Measurements from ENCODE around the gene G6PC3. TPM values are rescaled to one million over a fixed set of nuclear protein-coding genes. Genes with fewer than 3 reads are reported as not detected.

G6PC3 gene
- total and polyA plus RNA-seq, 10 of the 15 experiments (the other 5 are each of a cell fraction or from before 2014, with no cell fraction given) = 13.0 to 93.7 (median 43.0) TPM

DNA sequence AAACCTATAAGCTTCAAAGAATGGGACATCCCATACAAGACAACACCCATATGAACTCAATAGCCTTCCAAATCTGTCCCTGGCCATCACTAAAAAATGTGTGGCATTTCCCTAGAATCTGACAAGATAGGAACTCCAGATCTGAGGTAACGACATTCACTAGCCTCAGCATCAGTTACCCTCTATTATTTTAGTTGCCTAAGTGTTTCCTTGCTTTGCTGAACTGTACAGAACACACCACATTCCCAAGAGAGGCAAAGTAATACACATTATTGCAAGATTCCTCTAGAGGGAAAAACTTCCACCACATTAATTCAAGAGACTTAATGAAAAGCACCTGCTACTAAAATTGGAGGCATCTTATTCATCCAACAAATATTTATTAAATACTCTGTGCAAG lies 9.1 kb upstream of the G6PC3 start:
- no peaks in the 10 kb centered on the region for H3K4me1 ChIP-seq (ENCODE audit: control insufficient read depth, insufficient read depth, low read length)
- H4K20me1 ChIP-seq (ENCODE audit: control insufficient read depth, insufficient read depth) = no peaks in the 10 kb centered on the region
- H3K9me3 ChIP-seq (replicated peaks; ENCODE audit: control insufficient read depth, insufficient read depth, low read length) = no peaks in the 10 kb centered on the region
- H3K27me3 ChIP-seq (replicated peaks in 1 of 2; ENCODE audit: control insufficient read depth in 2 of 2, insufficient read depth in 2 of 2, low read length in 1 of 2) = no peaks in the 10 kb centered on the region
- ChIA-PET SMC1A (ENCODE audit: uncharacterized antibody, unreplicated experiment) (no interaction called here), RAD21 (ENCODE audit: unreplicated experiment) (interaction anchor here (0.6 kb wide), 1 partner anchor 81 kb away, joined by 3 read pairs; no protein-coding TSS in a partner anchor), POLR2A (interaction anchor here (0.6 kb wide), 4 partner anchors 20 to 1066 kb away, joined by 3 to 5 read pairs (median 4); no protein-coding TSS in a partner anchor), CTCF (interaction anchor here (1.6 to 2.5 kb wide), 4 partner anchors 18 to 152 kb away, joined by 4 to 6 read pairs (median 6); no protein-coding TSS in a partner anchor)
- no peak overlapping the region for H3K27ac ChIP-seq (ENCODE audit: control insufficient read depth, insufficient read depth)
- H3K4me2 ChIP-seq (ENCODE audit: control insufficient read depth, insufficient read depth) = no peak overlapping the region
- intact Hi-C loops (cut with micrococcal nuclease; ENCODE audit: unreplicated experiment) (no loop called here), in situ Hi-C loops (cut with MboI) (no loop called here)
- no peak for ATAC-seq
- no peak overlapping the region for H2AFZ ChIP-seq (ENCODE audit: control insufficient read depth, low read depth, low read length)
- peaks cover 60% of the 10 kb centered on the region for H3K79me2 ChIP-seq (ENCODE audit: control insufficient read depth, insufficient read depth, low read length)
- peaks cover 8 to 20% of the 10 kb centered on the region in 2 experiments for H3K36me3 ChIP-seq (ENCODE audit: control insufficient read depth in 2 of 2, insufficient read depth in 2 of 2, low read length in 1 of 2)
- TF ChIP-seq NR2C1 (IDR thresholded peaks at IDR 0.05) (no peak), POLR2AphosphoS2 (IDR thresholded peaks at IDR 0.05; ENCODE audit: low read depth, low read length) (no peak)
- 100% methylated on average over 1 of the region's 1 CpG for WGBS (ENCODE audit: insufficient coverage, insufficient replicate concordance, low lambda C conversion rate, missing lambda C conversion rate)
- BruUV-seq (replicated peaks) = no TSS peak
- H3K9ac ChIP-seq (ENCODE audit: control insufficient read depth, insufficient read depth, low read length) = no peak overlapping the region
- no peak for DNase-seq (ENCODE audit: low read depth, low spot score)
- no peak overlapping the region for H3K4me3 ChIP-seq
- FAIRE-seq = no peak

DNA sequence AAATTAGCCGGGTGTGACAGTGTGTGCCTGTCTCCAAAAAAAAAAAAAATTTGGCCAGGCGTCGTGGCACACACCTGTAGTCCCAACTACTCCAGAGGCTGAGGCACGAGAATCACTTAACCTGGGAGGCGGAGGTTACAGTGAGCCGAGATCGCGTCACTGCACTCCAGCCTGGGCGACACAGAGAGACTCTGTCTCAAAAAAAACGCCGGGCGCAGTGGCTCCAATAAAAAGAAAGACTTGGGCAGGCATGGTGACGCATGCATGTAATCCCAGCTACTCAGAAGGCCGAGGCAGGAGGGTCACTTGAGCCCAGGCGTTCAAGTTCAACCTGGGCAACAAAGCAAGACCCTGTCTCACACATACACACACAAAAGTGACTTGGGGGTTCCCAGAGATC lies 7.7 kb upstream of the G6PC3 start:
- SMC1A ChIA-PET (ENCODE audit: uncharacterized antibody, unreplicated experiment) = interaction anchor here (1.0 to 1.2 kb wide), 2 partner anchors 20 to 53 kb away, joined by 3 to 4 read pairs; no protein-coding TSS in a partner anchor
- no TSS peak for BruUV-seq (replicated peaks)
- in situ Hi-C loops (cut with MboI) = no loop called here
- intact Hi-C loops (cut with micrococcal nuclease; ENCODE audit: unreplicated experiment) = no loop called here
- FAIRE-seq (no peak), ATAC-seq (no peak), DNase-seq (ENCODE audit: low read depth, low spot score) (no peak)
- CTCF ChIA-PET = interaction anchor here (0.6 to 1.7 kb wide), 6 partner anchors 21 to 153 kb away, joined by 3 to 6 read pairs (median 4); no protein-coding TSS in a partner anchor
- peak overlapping the region; percentile 41; the same call in 1 of the 2 replicates for H3K4me3 ChIP-seq
- no peak overlapping the region for H3K4me2 ChIP-seq (ENCODE audit: control insufficient read depth, insufficient read depth)
- no peaks in the 10 kb centered on the region for H3K27me3 ChIP-seq (replicated peaks in 1 of 2; ENCODE audit: control insufficient read depth in 2 of 2, insufficient read depth in 2 of 2, low read length in 1 of 2)
- WGBS (ENCODE audit: insufficient coverage, insufficient replicate concordance, low lambda C conversion rate, missing lambda C conversion rate) = 98% methylated on average over 15 of the region's 15 CpGs
- POLR2A ChIA-PET = no interaction called here
- H3K79me2 ChIP-seq (ENCODE audit: control insufficient read depth, insufficient read depth, low read length) = peaks cover 64% of the 10 kb centered on the region
- H3K4me1 ChIP-seq (ENCODE audit: control insufficient read depth, insufficient read depth, low read length) = no peaks in the 10 kb centered on the region
- no peaks in the 10 kb centered on the region for H4K20me1 ChIP-seq (ENCODE audit: control insufficient read depth, insufficient read depth)
- H3K9me3 ChIP-seq (replicated peaks; ENCODE audit: control insufficient read depth, insufficient read depth, low read length) = no peaks in the 10 kb centered on the region
- H3K36me3 ChIP-seq (ENCODE audit: control insufficient read depth in 2 of 2, insufficient read depth in 2 of 2, low read length in 1 of 2) = peaks cover 6 to 20% of the 10 kb centered on the region in 2 experiments
- no peak overlapping the region for H3K27ac ChIP-seq (ENCODE audit: control insufficient read depth, insufficient read depth)
- RAD21 ChIA-PET (ENCODE audit: unreplicated experiment) = interaction anchor here (0.7 to 1.4 kb wide), 2 partner anchors 61 to 439 kb away, joined by 3 read pairs; partner anchors contain the start of gene HDAC5
- no peak overlapping the region for H3K9ac ChIP-seq (ENCODE audit: control insufficient read depth, insufficient read depth, low read length)
- H2AFZ ChIP-seq (ENCODE audit: control insufficient read depth, low read depth, low read length) = no peak overlapping the region
- TF ChIP-seq, protein P1, sequence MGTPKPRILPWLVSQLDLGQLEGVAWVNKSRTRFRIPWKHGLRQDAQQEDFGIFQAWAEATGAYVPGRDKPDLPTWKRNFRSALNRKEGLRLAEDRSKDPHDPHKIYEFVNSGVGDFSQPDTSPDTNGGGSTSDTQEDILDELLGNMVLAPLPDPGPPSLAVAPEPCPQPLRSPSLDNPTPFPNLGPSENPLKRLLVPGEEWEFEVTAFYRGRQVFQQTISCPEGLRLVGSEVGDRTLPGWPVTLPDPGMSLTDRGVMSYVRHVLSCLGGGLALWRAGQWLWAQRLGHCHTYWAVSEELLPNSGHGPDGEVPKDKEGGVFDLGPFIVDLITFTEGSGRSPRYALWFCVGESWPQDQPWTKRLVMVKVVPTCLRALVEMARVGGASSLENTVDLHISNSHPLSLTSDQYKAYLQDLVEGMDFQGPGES (IDR thresholded peaks at IDR 0.05) = no peak
- no peak for TF ChIP-seq RAD51 (IDR thresholded peaks at IDR 0.05)
- TF ChIP-seq RBBP5 (conservative IDR thresholded peaks at IDR 0.05) = no peak
- no peak for TF ChIP-seq MTA3 (IDR thresholded peaks at IDR 0.05; ENCODE audit: borderline replicate concordance, low read length)
- no peak for TF ChIP-seq SMAD5 (IDR thresholded peaks at IDR 0.05; ENCODE audit: low read depth)
- TF ChIP-seq, protein P2, sequence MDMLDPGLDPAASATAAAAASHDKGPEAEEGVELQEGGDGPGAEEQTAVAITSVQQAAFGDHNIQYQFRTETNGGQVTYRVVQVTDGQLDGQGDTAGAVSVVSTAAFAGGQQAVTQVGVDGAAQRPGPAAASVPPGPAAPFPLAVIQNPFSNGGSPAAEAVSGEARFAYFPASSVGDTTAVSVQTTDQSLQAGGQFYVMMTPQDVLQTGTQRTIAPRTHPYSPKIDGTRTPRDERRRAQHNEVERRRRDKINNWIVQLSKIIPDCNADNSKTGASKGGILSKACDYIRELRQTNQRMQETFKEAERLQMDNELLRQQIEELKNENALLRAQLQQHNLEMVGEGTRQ (IDR thresholded peaks at IDR 0.05; ENCODE audit: borderline replicate concordance, low read depth, low read length) = no peak
- no peak for TF ChIP-seq MYB (IDR thresholded peaks at IDR 0.05; ENCODE audit: borderline replicate concordance, low read depth, low read length)
- no peak for TF ChIP-seq CHD4 (IDR thresholded peaks at IDR 0.05)
- no peak for TF ChIP-seq POU2F2 (IDR thresholded peaks at IDR 0.05; ENCODE audit: borderline replicate concordance, low read depth, low read length)
- TF ChIP-seq ZZZ3 (IDR thresholded peaks at IDR 0.05; ENCODE audit: control insufficient read depth, insufficient read length, low read depth) = no peak
- no peak for TF ChIP-seq BHLHE40 (IDR thresholded peaks at IDR 0.05; ENCODE audit: borderline replicate concordance in 1 of 2, low read depth in 2 of 2, low read length in 1 of 2)
